ENCODE data around the gene MGAT5B. TPM values are rescaled to one million over a fixed set of nuclear protein-coding genes. Genes with fewer than 3 reads are reported as not detected.

The MGAT5B gene
- total and polyA plus RNA-seq, 9 of the 15 experiments (the other 6 are each of a cell fraction or from before 2014, with no cell fraction given): 0.09 to 0.43 (median 0.18) TPM; not detected in 4

DNA sequence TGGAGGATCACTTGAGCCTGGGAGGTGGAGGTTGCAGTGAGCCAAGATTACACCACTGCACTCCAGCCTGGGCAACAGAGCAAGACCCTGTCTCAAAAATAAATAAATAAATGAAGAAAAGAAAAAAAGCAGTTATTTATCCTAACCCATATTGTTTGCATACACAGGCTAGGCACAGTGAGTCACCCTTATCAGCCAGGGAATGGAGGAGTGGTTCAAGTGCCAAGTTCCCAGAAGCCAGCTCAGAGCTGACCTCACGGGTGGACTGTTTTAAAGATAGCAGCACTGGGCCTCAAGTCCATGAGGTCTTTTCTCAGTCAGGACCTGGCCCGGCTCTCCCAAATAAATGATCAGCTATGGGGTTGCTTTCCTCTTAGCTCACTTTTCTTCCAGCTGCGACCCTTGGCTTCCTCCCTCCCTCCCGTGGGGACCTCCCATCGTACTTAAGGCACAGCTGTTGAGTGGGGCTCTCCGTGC is 22.6 kb upstream of the MGAT5B start (continued):
- TF ChIP-seq, protein P1, sequence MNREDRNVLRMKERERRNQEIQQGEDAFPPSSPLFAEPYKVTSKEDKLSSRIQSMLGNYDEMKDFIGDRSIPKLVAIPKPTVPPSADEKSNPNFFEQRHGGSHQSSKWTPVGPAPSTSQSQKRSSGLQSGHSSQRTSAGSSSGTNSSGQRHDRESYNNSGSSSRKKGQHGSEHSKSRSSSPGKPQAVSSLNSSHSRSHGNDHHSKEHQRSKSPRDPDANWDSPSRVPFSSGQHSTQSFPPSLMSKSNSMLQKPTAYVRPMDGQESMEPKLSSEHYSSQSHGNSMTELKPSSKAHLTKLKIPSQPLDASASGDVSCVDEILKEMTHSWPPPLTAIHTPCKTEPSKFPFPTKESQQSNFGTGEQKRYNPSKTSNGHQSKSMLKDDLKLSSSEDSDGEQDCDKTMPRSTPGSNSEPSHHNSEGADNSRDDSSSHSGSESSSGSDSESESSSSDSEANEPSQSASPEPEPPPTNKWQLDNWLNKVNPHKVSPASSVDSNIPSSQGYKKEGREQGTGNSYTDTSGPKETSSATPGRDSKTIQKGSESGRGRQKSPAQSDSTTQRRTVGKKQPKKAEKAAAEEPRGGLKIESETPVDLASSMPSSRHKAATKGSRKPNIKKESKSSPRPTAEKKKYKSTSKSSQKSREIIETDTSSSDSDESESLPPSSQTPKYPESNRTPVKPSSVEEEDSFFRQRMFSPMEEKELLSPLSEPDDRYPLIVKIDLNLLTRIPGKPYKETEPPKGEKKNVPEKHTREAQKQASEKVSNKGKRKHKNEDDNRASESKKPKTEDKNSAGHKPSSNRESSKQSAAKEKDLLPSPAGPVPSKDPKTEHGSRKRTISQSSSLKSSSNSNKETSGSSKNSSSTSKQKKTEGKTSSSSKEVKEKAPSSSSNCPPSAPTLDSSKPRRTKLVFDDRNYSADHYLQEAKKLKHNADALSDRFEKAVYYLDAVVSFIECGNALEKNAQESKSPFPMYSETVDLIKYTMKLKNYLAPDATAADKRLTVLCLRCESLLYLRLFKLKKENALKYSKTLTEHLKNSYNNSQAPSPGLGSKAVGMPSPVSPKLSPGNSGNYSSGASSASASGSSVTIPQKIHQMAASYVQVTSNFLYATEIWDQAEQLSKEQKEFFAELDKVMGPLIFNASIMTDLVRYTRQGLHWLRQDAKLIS (CRISPR knock-in tag; IDR thresholded peaks at IDR 0.05): 0 out of 2 replicates have a peak, but pooled peaks have one; percentile 32
- TF ChIP-seq KHSRP (IDR thresholded peaks at IDR 0.05) (no peak), KDM1A (IDR thresholded peaks at IDR 0.05) (peak; percentile 66 to 73), MYNN (IDR thresholded peaks at IDR 0.05) (peak; percentile 58; the same call in 1 of the 2 replicates), MYNN (CRISPR knock-in tag; IDR thresholded peaks at IDR 0.05) (no peak), ZSCAN29 (IDR thresholded peaks at IDR 0.05) (peak; percentile 72), ATF7 (IDR thresholded peaks at IDR 0.05) (peak; percentile 49; the same call in 1 of the 2 replicates), MCM5 (IDR thresholded peaks at IDR 0.05; ENCODE audit: low read depth) (no peak), TCF7 (IDR thresholded peaks at IDR 0.05; ENCODE audit: borderline replicate concordance) (no peak), BRD9 (IDR thresholded peaks at IDR 0.05; ENCODE audit: low read depth, partially characterized antibody) (peak; percentile 32), ZNF274 (IDR thresholded peaks at IDR 0.05; ENCODE audit: borderline replicate concordance, low read depth, low read length) (no peak), RBM25 (IDR thresholded peaks at IDR 0.05; ENCODE audit: low read depth, low read length, severe bottlenecking) (peak; percentile 43)
- TF ChIP-seq, protein P2, sequence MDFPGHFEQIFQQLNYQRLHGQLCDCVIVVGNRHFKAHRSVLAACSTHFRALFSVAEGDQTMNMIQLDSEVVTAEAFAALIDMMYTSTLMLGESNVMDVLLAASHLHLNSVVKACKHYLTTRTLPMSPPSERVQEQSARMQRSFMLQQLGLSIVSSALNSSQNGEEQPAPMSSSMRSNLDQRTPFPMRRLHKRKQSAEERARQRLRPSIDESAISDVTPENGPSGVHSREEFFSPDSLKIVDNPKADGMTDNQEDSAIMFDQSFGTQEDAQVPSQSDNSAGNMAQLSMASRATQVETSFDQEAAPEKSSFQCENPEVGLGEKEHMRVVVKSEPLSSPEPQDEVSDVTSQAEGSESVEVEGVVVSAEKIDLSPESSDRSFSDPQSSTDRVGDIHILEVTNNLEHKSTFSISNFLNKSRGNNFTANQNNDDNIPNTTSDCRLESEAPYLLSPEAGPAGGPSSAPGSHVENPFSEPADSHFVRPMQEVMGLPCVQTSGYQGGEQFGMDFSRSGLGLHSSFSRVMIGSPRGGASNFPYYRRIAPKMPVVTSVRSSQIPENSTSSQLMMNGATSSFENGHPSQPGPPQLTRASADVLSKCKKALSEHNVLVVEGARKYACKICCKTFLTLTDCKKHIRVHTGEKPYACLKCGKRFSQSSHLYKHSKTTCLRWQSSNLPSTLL (IDR thresholded peaks at IDR 0.05): no peak
- TF ChIP-seq, protein P3, sequence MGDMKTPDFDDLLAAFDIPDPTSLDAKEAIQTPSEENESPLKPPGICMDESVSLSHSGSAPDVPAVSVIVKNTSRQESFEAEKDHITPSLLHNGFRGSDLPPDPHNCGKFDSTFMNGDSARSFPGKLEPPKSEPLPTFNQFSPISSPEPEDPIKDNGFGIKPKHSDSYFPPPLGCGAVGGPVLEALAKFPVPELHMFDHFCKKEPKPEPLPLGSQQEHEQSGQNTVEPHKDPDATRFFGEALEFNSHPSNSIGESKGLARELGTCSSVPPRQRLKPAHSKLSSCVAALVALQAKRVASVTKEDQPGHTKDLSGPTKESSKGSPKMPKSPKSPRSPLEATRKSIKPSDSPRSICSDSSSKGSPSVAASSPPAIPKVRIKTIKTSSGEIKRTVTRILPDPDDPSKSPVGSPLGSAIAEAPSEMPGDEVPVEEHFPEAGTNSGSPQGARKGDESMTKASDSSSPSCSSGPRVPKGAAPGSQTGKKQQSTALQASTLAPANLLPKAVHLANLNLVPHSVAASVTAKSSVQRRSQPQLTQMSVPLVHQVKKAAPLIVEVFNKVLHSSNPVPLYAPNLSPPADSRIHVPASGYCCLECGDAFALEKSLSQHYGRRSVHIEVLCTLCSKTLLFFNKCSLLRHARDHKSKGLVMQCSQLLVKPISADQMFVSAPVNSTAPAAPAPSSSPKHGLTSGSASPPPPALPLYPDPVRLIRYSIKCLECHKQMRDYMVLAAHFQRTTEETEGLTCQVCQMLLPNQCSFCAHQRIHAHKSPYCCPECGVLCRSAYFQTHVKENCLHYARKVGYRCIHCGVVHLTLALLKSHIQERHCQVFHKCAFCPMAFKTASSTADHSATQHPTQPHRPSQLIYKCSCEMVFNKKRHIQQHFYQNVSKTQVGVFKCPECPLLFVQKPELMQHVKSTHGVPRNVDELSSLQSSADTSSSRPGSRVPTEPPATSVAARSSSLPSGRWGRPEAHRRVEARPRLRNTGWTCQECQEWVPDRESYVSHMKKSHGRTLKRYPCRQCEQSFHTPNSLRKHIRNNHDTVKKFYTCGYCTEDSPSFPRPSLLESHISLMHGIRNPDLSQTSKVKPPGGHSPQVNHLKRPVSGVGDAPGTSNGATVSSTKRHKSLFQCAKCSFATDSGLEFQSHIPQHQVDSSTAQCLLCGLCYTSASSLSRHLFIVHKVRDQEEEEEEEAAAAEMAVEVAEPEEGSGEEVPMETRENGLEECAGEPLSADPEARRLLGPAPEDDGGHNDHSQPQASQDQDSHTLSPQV (IDR thresholded peaks at IDR 0.05): peak; percentile 86
- TF ChIP-seq, protein P4, sequence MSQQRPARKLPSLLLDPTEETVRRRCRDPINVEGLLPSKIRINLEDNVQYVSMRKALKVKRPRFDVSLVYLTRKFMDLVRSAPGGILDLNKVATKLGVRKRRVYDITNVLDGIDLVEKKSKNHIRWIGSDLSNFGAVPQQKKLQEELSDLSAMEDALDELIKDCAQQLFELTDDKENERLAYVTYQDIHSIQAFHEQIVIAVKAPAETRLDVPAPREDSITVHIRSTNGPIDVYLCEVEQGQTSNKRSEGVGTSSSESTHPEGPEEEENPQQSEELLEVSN (IDR thresholded peaks at IDR 0.05; ENCODE audit: borderline replicate concordance in 1 of 2, extremely low read depth in 1 of 2, insufficient read depth in 1 of 2, insufficient read length in 1 of 2, low read depth in 1 of 2, low read length in 1 of 2, poor library complexity in 1 of 2, severe bottlenecking in 1 of 2): peak in 1 of 2 experiments; percentile 29
- TF ChIP-seq, protein P5, sequence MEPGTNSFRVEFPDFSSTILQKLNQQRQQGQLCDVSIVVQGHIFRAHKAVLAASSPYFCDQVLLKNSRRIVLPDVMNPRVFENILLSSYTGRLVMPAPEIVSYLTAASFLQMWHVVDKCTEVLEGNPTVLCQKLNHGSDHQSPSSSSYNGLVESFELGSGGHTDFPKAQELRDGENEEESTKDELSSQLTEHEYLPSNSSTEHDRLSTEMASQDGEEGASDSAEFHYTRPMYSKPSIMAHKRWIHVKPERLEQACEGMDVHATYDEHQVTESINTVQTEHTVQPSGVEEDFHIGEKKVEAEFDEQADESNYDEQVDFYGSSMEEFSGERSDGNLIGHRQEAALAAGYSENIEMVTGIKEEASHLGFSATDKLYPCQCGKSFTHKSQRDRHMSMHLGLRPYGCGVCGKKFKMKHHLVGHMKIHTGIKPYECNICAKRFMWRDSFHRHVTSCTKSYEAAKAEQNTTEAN (CRISPR knock-in tag; IDR thresholded peaks at IDR 0.05): 0 out of 2 replicates have a peak, but pooled peaks have one; percentile 33
